Panc1 (cell line): Measurements from ENCODE around the gene WDR74.

Experiments used
- CTCF ChIP-seq: fragments of 450-650 bp; IDR thresholded peaks from 2 replicates; pipeline ENCODE4 v1.5.1; 2017; ENCODE audit warnings: mild to moderate bottlenecking
- POLR2AphosphoS5 ChIP-seq: IDR thresholded peaks from 2 replicates; pipeline ENCODE4 v1.6.1; 2012; ENCODE audit warnings: mild to moderate bottlenecking, low read depth, low read length, moderate library complexity
- REST ChIP-seq, 2 experiments: IDR thresholded peaks; 2 replicates each; pipeline ENCODE4 v1.6.1; 2011 to 2012; ENCODE audit warnings: low read depth in 2 of 2, control low read depth in 1 of 2, low read length in 1 of 2, mild to moderate bottlenecking in 1 of 2, moderate library complexity in 1 of 2; ENCODE audit not compliant: insufficient read depth in 1 of 2
- SIN3A ChIP-seq: IDR thresholded peaks from 2 replicates; pipeline ENCODE4 v1.6.1; 2012; ENCODE audit warnings: low read depth, mild to moderate bottlenecking, low read length, moderate library complexity, borderline replicate concordance; ENCODE audit not compliant: insufficient read depth
- TCF7L2 ChIP-seq: IDR thresholded peaks from 2 replicates; pipeline ENCODE4 v1.6.1; 2011; ENCODE audit warnings: mild to moderate bottlenecking, low read depth, low read length, inconsistent platforms

GRCh38 chr11:62865635-62866034 lies 26.2 kb upstream of the WDR74 start:
- TF ChIP-seq CTCF = no peak
- TF ChIP-seq POLR2AphosphoS5 = no peak
- no peak for TF ChIP-seq REST (IDR thresholded peaks at IDR 0.05; ENCODE audit: insufficient read depth in 1 of 2, low read depth in 2 of 2, low read length in 1 of 2)
- no peak for TF ChIP-seq TCF7L2
- no peak for TF ChIP-seq SIN3A
